Muscle of back (tissue), 11 donors: ENCODE measurements around the gene DLD. TPM values are rescaled to one million over a fixed set of nuclear protein-coding genes. Genes with fewer than 3 reads are reported as not detected.
"Not testable (repeated sequence)": the region's sequence is repeated elsewhere in the genome, so short reads cannot be mapped to it uniquely, and the experiment has no call there.

Experiments
- DNase-seq, 3 donors: peaks; one replicate each; pipeline versions ENCODE4 v3.0.0 to v3.0.0-alpha.2; 2013
- polyA plus RNA-seq, 10 donors: library from polyadenylated mRNA; unstranded; fragments of 120-200 nt; gene quantifications; one replicate each; pipeline ENCODE4 v1.2.1, GENCODE V29; 2013; ENCODE audit not compliant: insufficient read length in 10 of 10

The DLD gene
- polyA plus RNA-seq, 10 donors, result 71.7 to 108 (median 88.0) TPM

- no peak for DNase-seq
These were observed 50.0 kb downstream of the DLD start for GRCh38 chr7:107940951-107941350.

GRCh38 chr7:107943018-107943417 lies 52.0 kb downstream of the DLD start:
- no peak for DNase-seq

GRCh38 chr7:107944411-107945169 lies 53.6 kb downstream of the DLD start:
- no peak for DNase-seq

- DNase-seq, result no peak
These were observed 54.3 kb downstream of the DLD start for GRCh38 chr7:107945332-107945731.

GRCh38 chr7:107946451-107946850 lies 55.5 kb downstream of the DLD start:
- DNase-seq, result no peak

GRCh38 chr7:107946881-107947280 lies 55.9 kb downstream of the DLD start:
- no peak for DNase-seq

- peak in 1 of 3 donors; percentile 64 for DNase-seq
These were observed 57.9 kb downstream of the DLD start for GRCh38 chr7:107948645-107949442.

- no peak for DNase-seq
These were observed 58.5 kb downstream of the DLD start for GRCh38 chr7:107949443-107949935.

- no peak for DNase-seq
These were observed 60.3 kb downstream of the DLD start for GRCh38 chr7:107951172-107951787.

- no peak for DNase-seq
These were observed 60.9 kb downstream of the DLD start for GRCh38 chr7:107951896-107952295.

- no peak for DNase-seq
These were observed 62.4 kb downstream of the DLD start for GRCh38 chr7:107953265-107953923.

GRCh38 chr7:107953924-107954303 lies 62.9 kb downstream of the DLD start:
- no peak for DNase-seq

GRCh38 chr7:107955394-107955793 lies 64.4 kb downstream of the DLD start:
- no peak for DNase-seq

GRCh38 chr7:107956950-107957349 lies 66.0 kb downstream of the DLD start:
- DNase-seq, result not testable (repeated sequence)

- DNase-seq, result peak in 2 of 3 donors; percentile 39 to 71
These were observed 66.5 kb downstream of the DLD start for GRCh38 chr7:107957436-107957835.

GRCh38 chr7:107958764-107959526 lies 68.0 kb downstream of the DLD start:
- DNase-seq, result peak in 2 of 3 donors; percentile 56 to 76

- DNase-seq, result no peak
These were observed 68.5 kb downstream of the DLD start for GRCh38 chr7:107959527-107959898.

GRCh38 chr7:107960272-107960671 lies 69.3 kb downstream of the DLD start:
- DNase-seq, result peak in 2 of 3 donors; percentile 53 to 72

GRCh38 chr7:107961405-107961804 lies 70.4 kb downstream of the DLD start:
- DNase-seq, result peak in 1 of 3 donors; percentile 50

GRCh38 chr7:107962817-107963216 lies 71.8 kb downstream of the DLD start:
- no peak for DNase-seq

GRCh38 chr7:107964510-107964909 lies 73.5 kb downstream of the DLD start:
- DNase-seq, result no peak
